NCI-H748 (cell line): Measurements from ENCODE around the gene NKAIN2.

Experiments used
- DNase-seq: peaks from one replicate; lab custom pipeline; 2025; ENCODE audit not compliant: unreplicated experiment; lab: John Stamatoyannopoulos, UW

The NKAIN2 gene

GRCh38 chr6:123806561-123806960, 2.9 kb downstream of the NKAIN2 start:
- peak; percentile 25 for DNase-seq

GRCh38 chr6:123808556-123808955, 4.9 kb downstream of the NKAIN2 start:
- peak; percentile 85 for DNase-seq

- peak; percentile 30 for DNase-seq
These were observed 6.5 kb downstream of the NKAIN2 start for GRCh38 chr6:123810214-123810613.

DNA sequence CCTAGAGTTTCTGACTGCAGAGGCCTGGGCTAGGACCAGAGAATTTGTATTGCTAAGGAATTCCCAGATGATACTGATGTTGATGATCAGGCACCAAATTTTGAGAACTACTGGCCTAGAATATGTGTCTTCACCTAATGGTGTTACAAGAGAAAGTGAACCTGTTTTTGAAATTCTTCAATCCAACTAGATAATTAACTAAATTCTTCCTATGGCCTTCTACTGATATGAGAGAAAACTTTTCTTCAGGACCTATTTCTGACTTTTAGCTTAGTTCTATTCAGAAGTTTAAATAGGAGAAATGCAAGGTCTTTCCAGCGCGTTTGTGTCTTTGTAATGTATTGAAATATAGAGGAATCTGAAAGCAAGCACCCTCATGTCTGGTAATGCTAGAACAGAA, 7.3 kb downstream of the NKAIN2 start:
- no peak for DNase-seq

GRCh38 chr6:123811378-123811777, 7.7 kb downstream of the NKAIN2 start:
- no peak for DNase-seq

DNA sequence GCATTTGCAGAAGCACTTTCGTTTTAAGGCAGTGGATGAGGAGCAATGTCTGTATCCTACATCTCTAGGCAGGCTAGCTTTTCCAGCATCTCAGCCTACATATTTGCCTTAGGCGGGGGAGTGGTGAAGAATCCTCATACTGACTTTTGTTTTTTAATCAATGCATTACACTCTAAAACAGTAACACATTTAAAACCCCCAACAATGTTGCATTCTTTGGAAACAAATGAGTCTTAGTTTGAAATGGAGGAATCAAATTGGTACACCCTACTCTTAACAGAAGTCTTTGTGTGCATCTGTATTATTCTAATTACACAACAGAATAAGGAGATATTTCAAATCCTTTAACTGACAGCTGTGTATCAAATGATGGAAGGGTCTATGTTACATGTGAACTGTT, 9.0 kb downstream of the NKAIN2 start:
- no peak for DNase-seq

DNA sequence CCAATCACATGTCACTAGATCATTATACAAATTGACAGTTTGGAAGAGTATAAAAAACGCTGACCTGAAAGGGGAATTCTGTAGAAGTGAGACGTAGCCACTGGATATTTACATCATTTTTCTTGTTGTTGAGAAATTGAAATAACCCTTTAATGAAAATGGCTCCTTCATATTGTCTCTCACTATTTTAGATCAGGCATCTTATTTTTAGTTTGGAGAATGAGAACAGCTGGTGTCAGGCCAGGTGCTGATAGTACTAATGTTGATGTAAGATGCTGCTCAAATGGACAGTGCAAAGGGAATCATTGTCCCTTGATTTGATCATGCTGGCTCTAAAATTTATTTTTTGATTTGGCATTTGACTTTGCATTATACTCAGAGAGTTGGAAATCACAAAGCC, 17.4 kb downstream of the NKAIN2 start:
- DNase-seq = peak; percentile 89

DNA sequence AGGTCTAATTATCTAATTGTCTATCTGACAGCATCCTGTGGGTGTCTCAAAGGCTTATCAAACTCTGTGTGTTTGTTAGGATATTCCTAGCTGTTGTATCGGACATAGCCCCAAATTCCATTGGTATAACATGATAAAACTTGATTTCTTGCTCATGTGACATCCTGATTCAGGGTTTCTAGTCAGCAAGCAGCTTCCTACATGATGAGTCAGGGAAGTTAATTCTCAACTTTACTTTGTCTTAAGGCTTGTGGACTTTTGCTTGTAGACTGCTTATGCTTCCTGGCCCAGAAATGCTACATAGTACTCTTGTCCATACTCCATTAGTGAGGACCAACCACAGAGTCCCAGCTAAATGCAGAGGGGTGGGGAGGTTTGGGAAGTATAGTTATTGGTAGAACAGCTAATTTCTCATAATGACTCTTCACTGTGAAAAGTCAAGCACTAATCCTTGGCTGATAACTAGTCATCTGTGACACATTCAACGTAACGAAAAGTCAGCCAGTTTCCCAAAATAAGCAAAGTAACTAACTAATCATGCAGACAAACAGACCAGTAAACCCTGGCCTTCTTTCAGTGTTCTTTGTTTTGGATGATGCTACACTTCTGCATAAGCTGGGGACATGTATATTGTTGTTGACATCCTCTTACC, 25.8 kb downstream of the NKAIN2 start:
- DNase-seq = no peak

DNA sequence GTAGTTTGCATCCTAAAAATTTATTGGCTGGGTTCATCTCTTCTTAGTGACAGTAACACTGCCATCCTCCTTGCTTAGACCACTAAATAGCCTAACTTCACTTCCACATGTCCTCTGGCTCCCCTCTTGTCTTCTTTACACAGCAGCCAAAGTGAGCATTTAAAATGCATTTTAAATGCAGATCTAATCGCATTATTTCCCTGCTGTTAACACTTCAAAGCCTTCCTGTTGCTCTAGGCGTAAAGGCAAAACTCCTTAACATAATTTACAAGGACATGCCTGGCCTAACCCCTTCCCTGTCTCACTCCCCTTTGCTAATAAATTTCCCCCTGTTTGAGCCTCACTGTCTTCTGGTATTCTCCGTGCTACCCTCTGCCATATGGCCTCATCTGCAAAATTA, 26.5 kb downstream of the NKAIN2 start:
- DNase-seq = peak; percentile 24

- peak; percentile 90 for DNase-seq
These were observed 35.0 kb downstream of the NKAIN2 start for GRCh38 chr6:123838505-123839234.

DNA sequence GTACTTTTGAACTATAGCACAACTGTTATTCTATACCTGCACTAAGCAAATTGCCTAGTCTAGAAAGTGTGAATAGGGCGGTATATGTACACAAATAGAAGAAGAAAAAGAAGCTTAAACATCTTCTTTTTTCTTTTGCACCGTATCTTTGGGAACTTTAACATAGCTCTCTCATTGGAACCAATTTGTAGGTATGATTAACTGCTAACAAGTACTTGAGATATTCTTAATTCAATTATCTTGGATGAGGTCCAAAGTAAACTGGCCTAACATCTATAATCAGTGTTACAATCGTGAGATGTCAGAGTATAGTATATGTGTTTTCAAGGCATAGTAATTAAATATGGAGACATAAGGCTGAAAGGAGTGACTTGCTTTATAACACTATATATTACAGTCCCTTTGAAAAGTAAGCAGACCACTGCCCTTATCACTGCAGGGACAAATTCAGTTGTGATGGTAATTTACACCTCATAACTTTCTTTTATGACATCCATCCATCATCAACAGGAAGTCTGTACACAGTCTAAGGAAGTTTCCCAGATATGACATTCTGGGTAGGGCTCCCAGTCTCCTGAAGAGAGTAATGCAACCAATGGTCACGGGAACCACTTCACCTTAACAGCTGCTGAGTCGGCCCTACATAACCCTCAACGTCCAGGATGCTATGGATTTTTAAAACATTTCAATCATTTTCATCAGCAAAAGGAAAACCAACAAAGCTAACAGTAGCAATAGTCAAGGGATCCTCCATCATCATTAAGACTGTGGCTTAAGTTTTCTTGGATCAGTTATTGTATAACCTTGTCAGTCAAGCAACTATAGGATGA, 37.6 kb downstream of the NKAIN2 start:
- DNase-seq = peak; percentile 97

DNA sequence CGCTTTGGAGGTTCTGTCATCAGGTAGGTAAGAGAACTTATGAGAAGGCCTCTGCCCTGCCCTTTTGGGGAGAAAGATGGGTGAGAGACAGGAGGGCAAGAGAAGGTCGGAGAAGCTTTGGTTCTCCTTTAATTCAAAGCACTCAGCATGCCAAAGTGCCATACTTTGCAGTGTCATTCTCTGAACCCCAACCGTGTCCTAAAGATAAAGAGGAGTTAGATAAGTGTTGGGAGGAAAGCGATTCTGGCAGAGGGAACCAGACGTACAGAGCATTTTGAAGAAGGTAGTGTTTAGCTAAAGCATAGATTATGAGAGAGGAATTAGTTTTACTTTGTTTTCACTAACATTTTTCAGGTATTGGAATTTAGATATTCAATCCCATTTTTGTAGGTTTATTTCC, 40.3 kb downstream of the NKAIN2 start:
- DNase-seq = no peak

DNA sequence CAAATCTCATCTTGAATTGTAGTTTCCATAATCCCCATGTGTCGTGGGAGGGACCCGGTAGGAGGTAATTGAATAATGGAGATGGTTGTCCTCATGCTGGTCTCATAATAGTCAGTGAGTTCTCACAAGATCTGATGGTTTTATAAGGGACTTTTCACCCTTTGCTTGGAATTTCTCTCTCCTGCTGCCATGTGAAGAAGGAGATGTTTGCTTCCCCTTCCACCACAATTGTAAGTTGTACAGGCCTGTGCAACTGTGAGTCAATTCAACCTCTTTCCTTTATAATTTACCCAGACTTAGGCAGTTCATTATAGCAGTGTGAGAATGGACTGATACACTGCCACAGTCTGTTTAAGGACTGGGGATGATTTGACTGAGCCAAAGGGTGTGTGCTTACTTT, 44.7 kb downstream of the NKAIN2 start:
- no peak for DNase-seq

DNA sequence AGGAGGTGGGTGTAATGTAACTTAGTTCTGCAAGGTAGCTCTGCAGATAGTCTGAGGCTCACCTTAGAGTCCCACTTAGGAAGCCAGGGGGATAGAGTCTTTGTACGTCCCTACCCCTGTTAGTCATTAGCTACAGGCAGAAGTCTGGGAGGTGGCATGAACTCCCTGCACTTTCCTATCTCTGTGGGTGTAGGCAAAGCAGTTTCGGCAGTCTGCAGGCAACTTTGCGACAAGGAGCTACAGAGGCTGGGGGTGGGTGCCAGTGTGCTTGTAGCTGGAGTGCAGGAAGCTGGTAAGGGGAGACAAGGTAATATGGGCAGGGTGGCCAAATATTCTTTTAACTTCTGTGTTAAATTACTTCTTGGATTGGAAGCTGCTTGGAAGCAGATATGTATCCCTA, 45.7 kb downstream of the NKAIN2 start:
- DNase-seq = no peak

DNA sequence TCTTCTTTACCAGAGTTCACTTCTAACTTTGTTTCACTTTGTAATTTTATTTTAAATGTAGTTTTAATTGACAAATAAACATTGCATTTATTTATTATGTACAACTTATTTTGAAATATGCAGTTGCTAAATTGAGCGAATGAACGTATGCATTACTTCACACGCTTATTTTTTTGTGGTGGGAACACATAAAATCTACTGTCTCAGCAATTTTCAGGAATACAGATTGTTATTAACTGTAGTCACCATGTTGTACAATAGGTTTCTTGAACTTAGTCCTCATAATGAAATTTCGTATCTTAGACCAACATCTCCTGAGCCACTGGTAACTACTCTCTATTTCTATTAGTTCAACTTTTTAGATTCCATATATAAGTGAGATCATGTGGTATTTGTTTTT, 46.9 kb downstream of the NKAIN2 start:
- no peak for DNase-seq

DNA sequence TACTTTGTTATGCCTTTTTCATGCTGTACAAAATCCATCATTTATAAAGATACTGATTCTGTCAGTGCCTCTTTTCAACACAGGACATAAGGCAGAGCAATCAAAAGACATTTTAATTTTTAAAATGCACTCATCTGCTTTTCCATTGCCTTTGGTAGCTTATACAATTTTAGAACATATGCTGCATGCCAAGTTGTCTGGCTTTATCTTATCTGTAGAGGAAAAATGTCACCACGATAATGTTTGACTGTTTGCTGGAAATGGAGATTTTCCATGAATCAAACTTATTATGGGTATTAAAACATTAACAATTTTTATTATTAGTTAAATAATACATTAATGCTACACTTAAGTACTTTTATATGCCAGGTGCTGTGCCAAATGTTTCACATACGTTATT, 50.5 kb downstream of the NKAIN2 start:
- no peak for DNase-seq

DNA sequence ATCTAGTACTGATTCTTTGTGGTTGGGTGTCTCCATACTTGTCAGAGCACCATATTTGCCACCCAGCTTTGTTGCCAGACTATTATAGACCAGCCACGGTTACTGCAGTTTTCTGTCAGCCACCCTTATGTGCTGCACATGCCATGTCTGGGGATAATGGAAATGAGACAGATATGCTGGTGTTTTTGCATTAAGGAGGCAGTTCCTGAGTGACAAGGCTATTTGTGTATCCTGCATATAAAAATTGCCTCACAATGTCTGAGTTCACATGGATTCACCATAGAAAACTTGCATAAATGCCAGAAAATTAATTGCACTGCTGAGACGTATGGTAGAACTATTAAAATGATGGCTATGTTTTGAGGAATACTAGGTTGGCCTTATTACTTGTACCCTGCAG, 51.8 kb downstream of the NKAIN2 start:
- no peak for DNase-seq

- no peak for DNase-seq
These were observed 55.6 kb downstream of the NKAIN2 start for GRCh38 chr6:123859291-123859690.

DNA sequence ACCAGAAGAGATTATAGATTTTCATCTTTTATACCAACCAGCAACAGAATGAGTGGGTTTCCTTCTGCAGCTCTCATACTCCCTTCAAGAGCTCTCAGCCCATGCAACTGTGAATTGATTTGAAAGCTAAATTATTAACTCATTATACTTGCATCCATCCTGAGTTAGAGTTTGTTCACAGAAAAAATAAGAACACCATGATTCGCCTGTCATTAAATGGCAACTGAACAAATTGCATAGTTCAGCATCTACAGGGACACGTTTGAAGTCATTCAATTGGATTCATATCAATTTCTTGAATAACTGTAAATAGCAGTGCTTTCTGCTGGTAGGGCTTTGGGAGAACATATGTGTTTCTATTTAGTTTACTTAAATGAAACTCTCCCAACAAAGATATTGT, 65.7 kb downstream of the NKAIN2 start:
- DNase-seq = no peak

DNA sequence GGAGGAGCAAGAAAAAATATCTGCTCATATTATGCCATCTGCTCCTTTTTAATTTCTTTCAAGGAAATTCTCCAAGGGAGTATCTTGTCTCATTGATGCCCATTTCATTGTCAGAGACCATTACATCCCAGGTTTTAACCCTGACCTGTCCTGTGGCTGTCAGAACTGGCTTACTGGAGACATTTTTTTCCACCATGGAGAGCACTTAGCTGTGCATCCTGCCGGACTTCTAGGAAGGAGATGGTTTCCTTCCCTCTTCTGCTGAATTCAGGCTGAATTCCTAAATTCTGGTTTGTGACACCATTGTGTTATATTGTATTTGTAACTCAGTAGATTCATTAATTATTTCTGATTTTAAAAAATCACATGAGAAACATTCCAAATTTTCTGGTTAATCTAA, 70.3 kb downstream of the NKAIN2 start:
- DNase-seq = no peak

DNA sequence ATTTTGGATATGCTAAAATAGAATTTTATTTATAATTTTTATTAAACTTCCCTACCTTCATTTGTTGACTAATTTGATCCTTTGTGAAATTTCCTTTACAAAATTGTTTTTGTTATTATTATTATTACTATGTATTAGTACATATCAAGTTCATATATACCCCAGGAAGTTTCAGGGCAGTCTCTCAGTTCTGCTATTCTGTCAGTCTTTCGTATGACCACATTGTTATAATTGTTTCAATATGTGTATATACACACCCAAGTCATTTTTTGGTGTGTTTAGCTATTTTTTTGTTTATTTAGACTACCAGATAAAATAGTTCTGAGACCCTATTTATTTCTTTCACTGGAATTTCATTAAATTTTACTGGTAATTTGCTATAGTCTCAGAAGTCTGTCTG, 72.1 kb downstream of the NKAIN2 start:
- no peak for DNase-seq

DNA sequence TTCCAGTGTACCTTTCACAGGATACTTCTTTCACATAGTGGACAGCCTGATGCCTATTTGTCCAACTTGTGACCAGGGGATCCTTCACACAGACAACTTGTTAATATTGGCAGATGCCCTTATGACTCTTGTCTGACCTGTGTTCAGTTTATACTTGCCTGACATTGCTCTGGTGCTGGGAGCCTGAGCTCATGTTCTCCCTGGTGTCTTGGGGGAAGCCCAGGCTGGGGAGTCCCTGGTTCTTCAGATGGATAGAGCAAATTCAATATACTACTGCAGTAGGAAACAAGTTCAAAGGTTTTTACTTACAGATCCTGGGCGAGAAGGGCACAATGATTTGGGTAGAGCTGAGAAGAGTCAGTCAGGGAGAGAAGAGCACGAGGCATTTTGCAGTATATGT, 76.1 kb downstream of the NKAIN2 start:
- DNase-seq = no peak
